Epithelial cell of proximal tubule (primary cell): ENCODE results near the gene RAVER1. TPM values are rescaled to one million over a fixed set of nuclear protein-coding genes. Genes with fewer than 3 reads are reported as not detected.
A peak's percentile ranks its signal among the peaks of the same experiment; 100 is the strongest.
"Not testable (repeated sequence)": the region's sequence is repeated elsewhere in the genome, so short reads cannot be mapped to it uniquely, and the experiment has no call there.

ENCODE experiments used
- DNase-seq: peaks from one replicate; pipeline ENCODE4 v3.0.0-alpha.2; 2011; ENCODE audit warnings: low read depth
- H3K4me3 ChIP-seq: 2 replicates; pipeline ENCODE4 v1.5.1; 2011; ENCODE audit warnings: low read depth, mild to moderate bottlenecking, low read length
- total RNA-seq: library from RNA; depleted of rRNA; stranded (reverse); fragments of >200 nt; gene quantifications from 2 replicates; pipeline ENCODE4 v1.2.3, GENCODE V29; 2015
- TF ChIP-seq, protein P1 (sequence below): conservative IDR thresholded peaks from 2 replicates; pipeline ENCODE4 v1.5.1; 2012; ENCODE audit warnings: low read depth, mild to moderate bottlenecking, low read length

RAVER1 gene, protein sequence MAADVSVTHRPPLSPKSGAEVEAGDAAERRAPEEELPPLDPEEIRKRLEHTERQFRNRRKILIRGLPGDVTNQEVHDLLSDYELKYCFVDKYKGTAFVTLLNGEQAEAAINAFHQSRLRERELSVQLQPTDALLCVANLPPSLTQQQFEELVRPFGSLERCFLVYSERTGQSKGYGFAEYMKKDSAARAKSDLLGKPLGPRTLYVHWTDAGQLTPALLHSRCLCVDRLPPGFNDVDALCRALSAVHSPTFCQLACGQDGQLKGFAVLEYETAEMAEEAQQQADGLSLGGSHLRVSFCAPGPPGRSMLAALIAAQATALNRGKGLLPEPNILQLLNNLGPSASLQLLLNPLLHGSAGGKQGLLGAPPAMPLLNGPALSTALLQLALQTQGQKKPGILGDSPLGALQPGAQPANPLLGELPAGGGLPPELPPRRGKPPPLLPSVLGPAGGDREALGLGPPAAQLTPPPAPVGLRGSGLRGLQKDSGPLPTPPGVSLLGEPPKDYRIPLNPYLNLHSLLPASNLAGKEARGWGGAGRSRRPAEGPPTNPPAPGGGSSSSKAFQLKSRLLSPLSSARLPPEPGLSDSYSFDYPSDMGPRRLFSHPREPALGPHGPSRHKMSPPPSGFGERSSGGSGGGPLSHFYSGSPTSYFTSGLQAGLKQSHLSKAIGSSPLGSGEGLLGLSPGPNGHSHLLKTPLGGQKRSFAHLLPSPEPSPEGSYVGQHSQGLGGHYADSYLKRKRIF
- 29.5 and 34.1 TPM in 2 replicates for total RNA-seq

DNA sequence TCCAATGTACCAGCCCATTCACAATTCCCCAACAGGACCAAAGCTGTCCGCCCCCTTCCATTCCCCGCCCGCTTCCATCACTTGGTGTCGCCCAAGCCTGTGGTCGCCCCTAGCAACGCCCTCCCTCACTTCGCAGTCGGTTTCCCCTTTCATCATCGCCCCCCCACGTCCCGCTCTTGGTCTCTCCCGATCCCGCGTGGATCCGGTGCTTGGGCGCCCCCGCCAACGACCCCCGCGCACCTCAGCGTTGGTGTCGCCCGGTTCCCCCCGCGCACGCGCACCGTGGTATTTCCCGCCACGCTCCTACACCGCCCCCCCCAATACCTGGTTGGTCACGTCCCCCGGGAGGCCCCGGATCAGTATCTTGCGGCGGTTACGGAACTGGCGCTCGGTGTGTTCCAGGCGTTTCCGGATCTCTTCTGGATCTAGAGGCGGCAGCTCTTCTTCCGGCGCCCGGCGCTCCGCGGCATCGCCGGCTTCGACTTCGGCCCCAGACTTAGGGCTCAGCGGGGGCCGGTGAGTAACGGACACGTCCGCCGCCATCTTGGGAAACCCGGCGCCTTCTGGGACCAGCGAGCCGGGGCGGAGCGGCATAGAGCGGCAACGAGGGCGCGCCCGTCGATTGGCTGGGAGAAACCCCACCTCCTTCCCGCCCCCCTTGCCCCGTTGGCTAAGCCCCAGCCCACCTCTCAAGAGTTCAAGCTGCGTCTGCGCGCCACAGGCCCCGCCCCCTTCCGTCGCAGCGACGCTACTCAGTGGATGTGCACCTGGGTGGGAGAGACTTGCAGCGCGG lies at the start of gene RAVER1:
Gene RAVER1 (minus strand): TSS at position 565 of the 793 bp plus-strand sequence. CDS start 22 bp downstream, at position 543.
- peak within 1 kb of the TSS; percentile 92 for H3K4me3 ChIP-seq
- DNase-seq, result peak; percentile 56
- TF ChIP-seq, protein P1, sequence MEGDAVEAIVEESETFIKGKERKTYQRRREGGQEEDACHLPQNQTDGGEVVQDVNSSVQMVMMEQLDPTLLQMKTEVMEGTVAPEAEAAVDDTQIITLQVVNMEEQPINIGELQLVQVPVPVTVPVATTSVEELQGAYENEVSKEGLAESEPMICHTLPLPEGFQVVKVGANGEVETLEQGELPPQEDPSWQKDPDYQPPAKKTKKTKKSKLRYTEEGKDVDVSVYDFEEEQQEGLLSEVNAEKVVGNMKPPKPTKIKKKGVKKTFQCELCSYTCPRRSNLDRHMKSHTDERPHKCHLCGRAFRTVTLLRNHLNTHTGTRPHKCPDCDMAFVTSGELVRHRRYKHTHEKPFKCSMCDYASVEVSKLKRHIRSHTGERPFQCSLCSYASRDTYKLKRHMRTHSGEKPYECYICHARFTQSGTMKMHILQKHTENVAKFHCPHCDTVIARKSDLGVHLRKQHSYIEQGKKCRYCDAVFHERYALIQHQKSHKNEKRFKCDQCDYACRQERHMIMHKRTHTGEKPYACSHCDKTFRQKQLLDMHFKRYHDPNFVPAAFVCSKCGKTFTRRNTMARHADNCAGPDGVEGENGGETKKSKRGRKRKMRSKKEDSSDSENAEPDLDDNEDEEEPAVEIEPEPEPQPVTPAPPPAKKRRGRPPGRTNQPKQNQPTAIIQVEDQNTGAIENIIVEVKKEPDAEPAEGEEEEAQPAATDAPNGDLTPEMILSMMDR, result no peak

GRCh38 chr19:10383223-10383499 lies 49.8 kb upstream of the RAVER1 start:
- H3K4me3 ChIP-seq, DNase-seq: not testable (repeated sequence)

- peak within 1 kb of the TSS; percentile 90 for H3K4me3 ChIP-seq
- peak; percentile 81 for DNase-seq
- TF ChIP-seq, protein P1, result no peak
These were observed 47.2 kb upstream of the RAVER1 start, which contains the start of gene TYK2 for GRCh38 chr19:10380313-10381102. TSS of gene TYK2 (minus strand) at chr19:10380572. CDS start at chr19:10378406, 2,166 bp downstream.

DNA sequence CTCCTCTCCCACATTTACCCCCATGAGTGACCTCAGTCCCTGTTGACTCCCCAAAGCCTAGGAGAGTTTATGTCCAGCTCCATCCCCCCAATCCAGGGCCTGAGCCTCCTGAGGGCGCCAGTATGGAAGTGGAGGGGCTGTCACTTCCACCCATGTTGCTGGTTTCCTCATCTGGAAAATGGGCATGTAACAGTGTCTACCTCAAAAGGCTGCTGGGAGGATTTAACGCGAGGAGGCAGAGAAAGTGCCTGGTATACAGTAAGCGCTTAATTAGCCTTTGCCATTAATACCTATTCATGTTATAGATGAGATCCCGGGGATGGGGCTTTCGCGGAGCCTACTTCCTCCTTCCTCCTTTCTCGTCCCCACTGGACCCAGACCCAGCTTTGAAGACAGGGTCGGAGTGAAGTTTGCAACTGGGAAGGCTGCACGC lies 46.6 kb upstream of the RAVER1 start:
- DNase-seq, result no peak
- H3K4me3 ChIP-seq, result peak overlapping the region; percentile 90
- TF ChIP-seq, protein P1, result no peak

GRCh38 chr19:10378124-10378523 lies 44.8 kb upstream of the RAVER1 start:
- no peak overlapping the region for H3K4me3 ChIP-seq
- TF ChIP-seq, protein P1, result no peak
- no peak for DNase-seq

DNA sequence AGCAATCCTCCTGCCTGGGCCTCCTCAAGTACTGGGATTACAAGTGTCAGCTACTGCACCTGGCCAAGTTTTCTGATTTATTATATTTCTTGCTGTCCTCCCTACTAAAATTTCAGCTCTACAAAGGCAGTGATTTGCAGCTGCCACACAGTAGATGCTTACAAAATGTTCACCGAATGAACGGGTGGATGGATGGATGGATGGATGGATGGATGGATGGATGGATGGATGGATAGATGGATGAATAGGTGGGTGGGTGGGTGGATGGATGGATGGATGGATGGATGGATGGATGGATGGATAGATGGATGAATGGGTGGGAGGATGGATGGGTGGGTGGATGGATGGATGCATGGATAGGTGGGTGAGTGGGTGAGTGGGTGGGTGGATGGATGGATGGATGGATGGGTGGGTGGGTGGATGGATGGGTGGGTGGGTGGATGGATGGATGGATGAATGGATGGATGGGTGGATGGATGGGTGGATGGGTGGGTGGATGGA lies 43.9 kb upstream of the RAVER1 start:
- H3K4me3 ChIP-seq, DNase-seq: not testable (repeated sequence)

GRCh38 chr19:10374931-10375330 lies 41.6 kb upstream of the RAVER1 start:
- DNase-seq, result no peak
- no peak overlapping the region for H3K4me3 ChIP-seq
- TF ChIP-seq, protein P1, result no peak
